Panc1 (cell line): Measurements from ENCODE around the gene KRT36. TPM values are rescaled to one million over a fixed set of nuclear protein-coding genes. Genes with fewer than 3 reads are reported as not detected.

ENCODE experiments used
- ATAC-seq: fragments of 200-7000 bp; cut with Tn5 transposase; 2 replicates; pipeline ENCODE4 v1.9.1; 2020; ENCODE audit warnings: mild to moderate bottlenecking, moderate library complexity
- BruUV-seq: library from RNA; stranded (reverse); fragments of 400-500 nt; replicated peaks from 2 replicates; lab custom pipeline; 2021; lab: Mats Ljungman, UMichigan
- CTCF ChIA-PET: fragments of 300-600 bp; sonication (Branson Sonifier 250); formaldehyde crosslinking; loops from one replicate; lab custom pipeline; 2022; ENCODE audit warnings: antibody characterized with exemption; lab: Charles Lee
- POLR2A ChIA-PET: fragments of 300-600 bp; sonication (Branson Sonifier 250); formaldehyde crosslinking; loops from one replicate; lab custom pipeline; 2022; ENCODE audit warnings: antibody characterized with exemption; lab: Charles Lee
- DNase-seq: peaks from one replicate; pipeline ENCODE4 v3.0.0-alpha.2; 2010; ENCODE audit warnings: low read depth, low spot score
- H3K27ac ChIP-seq: 2 replicates; pipeline ENCODE4 v1.5.1; 2011; ENCODE audit warnings: mild to moderate bottlenecking, low read length, inconsistent platforms
- H3K27me3 ChIP-seq: fragments of 200-500 bp; sonication (Bioruptor generic); 2 replicates; pipeline ENCODE4 v1.6.0; 2014; ENCODE audit warnings: low read length, inconsistent platforms; ENCODE audit not compliant: control insufficient read depth, insufficient read depth
- H3K36me3 ChIP-seq: fragments of 200-500 bp; sonication (Bioruptor generic); 2 replicates; pipeline ENCODE4 v1.5.1; 2014; ENCODE audit warnings: inconsistent platforms, mild to moderate bottlenecking, low read length, moderate library complexity; ENCODE audit not compliant: control insufficient read depth, insufficient read depth
- H3K4me1 ChIP-seq: 2 replicates; pipeline ENCODE4 v1.5.1; 2011; ENCODE audit warnings: inconsistent platforms, mild to moderate bottlenecking, low read length, moderate library complexity; ENCODE audit not compliant: control insufficient read depth, insufficient read depth
- H3K4me3 ChIP-seq, 2 experiments: 2 replicates each; pipeline ENCODE4 v1.5.1; 2011 to 2012; ENCODE audit warnings: low read depth in 2 of 2, low read length in 2 of 2, mild to moderate bottlenecking in 2 of 2, inconsistent platforms in 1 of 2, moderate library complexity in 1 of 2
- H3K9me3 ChIP-seq: fragments of 200-500 bp; sonication (Bioruptor generic); 2 replicates; pipeline ENCODE4 v1.5.1; 2014; ENCODE audit warnings: low read depth, mild to moderate bottlenecking, inconsistent platforms, low read length, moderate library complexity; ENCODE audit not compliant: control insufficient read depth, insufficient read depth
- CTCF ChIP-seq: fragments of 450-650 bp; IDR thresholded peaks from 2 replicates; pipeline ENCODE4 v1.5.1; 2017; ENCODE audit warnings: mild to moderate bottlenecking
- POLR2AphosphoS5 ChIP-seq: IDR thresholded peaks from 2 replicates; pipeline ENCODE4 v1.6.1; 2012; ENCODE audit warnings: mild to moderate bottlenecking, low read depth, low read length, moderate library complexity
- REST ChIP-seq, 2 experiments: IDR thresholded peaks; 2 replicates each; pipeline ENCODE4 v1.6.1; 2011 to 2012; ENCODE audit warnings: low read depth in 2 of 2, control low read depth in 1 of 2, low read length in 1 of 2, mild to moderate bottlenecking in 1 of 2, moderate library complexity in 1 of 2; ENCODE audit not compliant: insufficient read depth in 1 of 2
- SIN3A ChIP-seq: IDR thresholded peaks from 2 replicates; pipeline ENCODE4 v1.6.1; 2012; ENCODE audit warnings: low read depth, mild to moderate bottlenecking, low read length, moderate library complexity, borderline replicate concordance; ENCODE audit not compliant: insufficient read depth
- TCF7L2 ChIP-seq: IDR thresholded peaks from 2 replicates; pipeline ENCODE4 v1.6.1; 2011; ENCODE audit warnings: mild to moderate bottlenecking, low read depth, low read length, inconsistent platforms
- in situ Hi-C: cut with HindIII; loops from 2 replicates; pipeline ENCODE4 v1.10.0; 2016; ENCODE audit warnings: low sequenced_read_pairs, low pct_unique_long_range_greater_than_20kb
- intact Hi-C: fragments of 100-400 bp; cut with micrococcal nuclease; formaldehyde crosslinking; loops from one replicate; pipeline ENCODE4 v1.10.0; 2022; ENCODE audit not compliant: unreplicated experiment
- total RNA-seq: library from RNA; stranded (reverse); gene quantifications from one replicate; pipeline ENCODE4 v1.2.1, GENCODE V29; 2021; ENCODE audit not compliant: unreplicated experiment

Gene KRT36
- total RNA-seq, 1 experiment from 2014 or later: not detected

- TF ChIP-seq POLR2AphosphoS5 (no peak), SIN3A (0 out of 2 replicates have a peak, but pooled peaks have one; percentile 75)
- Histone ChIP-seq H3K9me3 (no peaks in the 10 kb centered on the region), H3K4me3 (peak overlapping the region; percentile 66 to 84), H3K4me1 (peaks cover 71% of the 10 kb centered on the region), H3K36me3 (peaks cover 8% of the 10 kb centered on the region), H3K27ac (peak overlapping the region; percentile 96), H3K27me3 (no peaks in the 10 kb centered on the region)
- intact Hi-C loops: loop anchor here (10.0 kb wide), 1 partner anchor 623 kb away; no protein-coding TSS in a partner anchor
- ATAC-seq: peak; percentile 14
- no TSS peak for BruUV-seq
- no peak for DNase-seq
- in situ Hi-C loops: loop anchor here (25.0 kb wide), 1 partner anchor 110 kb away; no protein-coding TSS in a partner anchor
- ChIA-PET POLR2A (interaction anchor here (0.7 to 1.9 kb wide), 3 partner anchors 15 to 22 kb away, joined by 5 to 12 read pairs (median 10); no protein-coding TSS in a partner anchor), CTCF (interaction anchor here (1.5 to 4.0 kb wide), 2 partner anchors 21 to 121 kb away, joined by 4 to 42 read pairs; no protein-coding TSS in a partner anchor)
These were observed 37.6 kb upstream of the KRT36 start for GRCh38 chr17:41527063-41528023.

GRCh38 chr17:41524261-41524660, 34.6 kb upstream of the KRT36 start:
- ChIA-PET CTCF (interaction anchor here (0.6 to 6.0 kb wide), 3 partner anchors 24 to 1217 kb away, joined by 3 to 46 read pairs (median 3); no protein-coding TSS in a partner anchor), POLR2A (interaction anchor here (0.6 to 2.9 kb wide), 2 partner anchors 13 to 24 kb away, joined by 12 to 15 read pairs; no protein-coding TSS in a partner anchor)
- no peaks in the 10 kb centered on the region for H3K9me3 ChIP-seq
- H3K4me1 ChIP-seq: peaks cover 71% of the 10 kb centered on the region
- peak overlapping the region; percentile 96 for H3K27ac ChIP-seq
- H3K36me3 ChIP-seq: peaks cover 8% of the 10 kb centered on the region
- no peak for ATAC-seq
- BruUV-seq: no TSS peak
- TF ChIP-seq REST (IDR thresholded peaks at IDR 0.05; ENCODE audit: insufficient read depth in 1 of 2, low read depth in 2 of 2, low read length in 1 of 2) (no peak), TCF7L2 (no peak), CTCF (no peak), POLR2AphosphoS5 (no peak), SIN3A (no peak)
- no peak for DNase-seq
- peak overlapping the region; percentile 66 to 84 for H3K4me3 ChIP-seq
- no peaks in the 10 kb centered on the region for H3K27me3 ChIP-seq
- in situ Hi-C loops (no loop called here), intact Hi-C loops (loop anchor here (10.0 kb wide), 1 partner anchor 619 kb away; no protein-coding TSS in a partner anchor)
